IMR-90 (cell line): Measurements from ENCODE around the gene PRMT7. TPM values are rescaled to one million over a fixed set of nuclear protein-coding genes. Genes with fewer than 3 reads are reported as not detected.

Source experiments
- ATAC-seq: fragments of 200-7000 bp; cut with Tn5 transposase; 2 replicates; pipeline ENCODE4 v1.9.1; 2020; ENCODE audit warnings: low read depth, mild to moderate bottlenecking, moderate library complexity
- BruUV-seq: library from RNA; stranded (reverse); fragments of 400-500 nt; replicated peaks from 2 replicates; lab custom pipeline; 2021; lab: Mats Ljungman, UMichigan
- CTCF ChIA-PET: fragments of 300-600 bp; formaldehyde crosslinking; extraction: SDS; loops from one replicate; lab custom pipeline; 2021; ENCODE audit warnings: antibody characterized with exemption; lab: Yijun Ruan, JAX
- POLR2A ChIA-PET: fragments of 300-600 bp; sonication (Branson Sonifier 250); formaldehyde crosslinking; loops from one replicate; lab custom pipeline; 2022; ENCODE audit warnings: antibody characterized with exemption; ENCODE audit not compliant: unreplicated experiment; lab: Charles Lee
- DNase-seq: peaks from one replicate; pipeline ENCODE4 v3.0.0; 2013
- H2AFZ ChIP-seq: replicated peaks from 2 replicates; pipeline ENCODE3; 2013; ENCODE audit warnings: low read length, mild to moderate bottlenecking; ENCODE audit not compliant: poor library complexity
- H2AK5ac ChIP-seq: 2 replicates; pipeline ENCODE4 v1.6.1; 2013; ENCODE audit warnings: low read depth, low read length, inconsistent platforms
- H2AK9ac ChIP-seq: replicated peaks from 2 replicates; pipeline ENCODE3; 2013; ENCODE audit warnings: mild to moderate bottlenecking, low read depth, low read length, moderate library complexity; ENCODE audit not compliant: poor library complexity
- H2BK120ac ChIP-seq: 2 replicates; pipeline ENCODE4 v1.6.1; 2013; ENCODE audit warnings: low read depth, low read length, inconsistent platforms
- H2BK15ac ChIP-seq: 3 replicates; pipeline ENCODE4 v1.6.1; 2013; ENCODE audit warnings: low read depth, low read length, inconsistent platforms
- H2BK20ac ChIP-seq: 2 replicates; pipeline ENCODE4 v1.6.1; 2013; ENCODE audit warnings: low read depth, mild to moderate bottlenecking, inconsistent platforms, low read length, moderate library complexity
- H2BK5ac ChIP-seq: 2 replicates; pipeline ENCODE4 v1.6.1; 2013; ENCODE audit warnings: mild to moderate bottlenecking, low read depth, low read length, inconsistent platforms; ENCODE audit not compliant: poor library complexity, severe bottlenecking
- H3K14ac ChIP-seq: replicated peaks from 2 replicates; pipeline ENCODE4 v1.6.1; 2013; ENCODE audit warnings: low read depth, low read length, inconsistent platforms
- H3K18ac ChIP-seq: 2 replicates; pipeline ENCODE4 v1.6.1; 2013; ENCODE audit warnings: low read depth, low read length, control low read depth
- H3K23ac ChIP-seq: 2 replicates; pipeline ENCODE4 v1.6.1; 2013; ENCODE audit warnings: low read depth, low read length, inconsistent platforms
- H3K27ac ChIP-seq: 2 replicates; pipeline ENCODE4 v1.5.1; 2013; ENCODE audit warnings: mild to moderate bottlenecking, control low read depth, low read length; ENCODE audit not compliant: insufficient read depth
- H3K27me3 ChIP-seq: 2 replicates; pipeline ENCODE4 v1.6.1; 2013; ENCODE audit warnings: low read length; ENCODE audit not compliant: control insufficient read depth, insufficient read depth
- H3K36me3 ChIP-seq: 2 replicates; pipeline ENCODE4 v1.6.1; 2013; ENCODE audit warnings: low read length, mixed read lengths; ENCODE audit not compliant: control insufficient read depth, insufficient read depth
- H3K4ac ChIP-seq: 2 replicates; pipeline ENCODE4 v1.6.1; 2013; ENCODE audit warnings: low read depth, low read length, inconsistent platforms
- H3K4me1 ChIP-seq: 2 replicates; pipeline ENCODE4 v1.6.1; 2013; ENCODE audit warnings: low read length, mixed read lengths; ENCODE audit not compliant: control insufficient read depth, insufficient read depth
- H3K4me2 ChIP-seq: 2 replicates; pipeline ENCODE4 v1.6.1; 2013; ENCODE audit warnings: low read depth, mild to moderate bottlenecking, control low read depth, low read length, moderate library complexity
- H3K4me3 ChIP-seq: 2 replicates; pipeline ENCODE4 v1.5.1; 2013; ENCODE audit warnings: low read depth, mild to moderate bottlenecking, control low read depth, low read length, moderate library complexity; ENCODE audit not compliant: insufficient read depth
- H3K56ac ChIP-seq: 2 replicates; pipeline ENCODE4 v1.6.1; 2013; ENCODE audit warnings: low read length, inconsistent platforms; ENCODE audit not compliant: insufficient read depth; ENCODE audit errors: extremely low read depth
- H3K79me1 ChIP-seq, 2 experiments: 2 replicates each; pipeline ENCODE4 v1.6.1; 2013; ENCODE audit warnings: low read length in 2 of 2, inconsistent platforms in 1 of 2, low read depth in 1 of 2
- H3K9ac ChIP-seq: 2 replicates; pipeline ENCODE4 v1.6.1; 2013; ENCODE audit warnings: low read depth, low read length, control low read depth
- H3K9me1 ChIP-seq: 2 replicates; pipeline ENCODE4 v1.6.1; 2013; ENCODE audit warnings: low read length, inconsistent platforms; ENCODE audit not compliant: insufficient read depth
- H3K9me3 ChIP-seq: 2 replicates; pipeline ENCODE4 v1.6.1; 2013; ENCODE audit warnings: low read length; ENCODE audit not compliant: control insufficient read depth, insufficient read depth
- H4K20me1 ChIP-seq: 2 replicates; pipeline ENCODE4 v1.6.1; 2013; ENCODE audit warnings: low read length, inconsistent platforms; ENCODE audit not compliant: insufficient read depth
- H4K5ac ChIP-seq: 2 replicates; pipeline ENCODE4 v1.6.1; 2013; ENCODE audit warnings: mild to moderate bottlenecking, low read depth, low read length, control low read depth
- H4K8ac ChIP-seq, 2 experiments: 2 replicates each; pipeline ENCODE4 v1.6.1; 2013; ENCODE audit warnings: low read depth in 2 of 2, low read length in 2 of 2, control low read depth in 1 of 2, inconsistent platforms in 1 of 2
- H4K91ac ChIP-seq: 2 replicates; pipeline ENCODE4 v1.6.1; 2013; ENCODE audit warnings: low read depth, low read length, inconsistent platforms; ENCODE audit not compliant: insufficient read depth
- BHLHE40 ChIP-seq: fragments of 150-350 bp; IDR thresholded peaks from 2 replicates; pipeline ENCODE4 v1.6.1; 2016; ENCODE audit warnings: mild to moderate bottlenecking, low read depth, low read length
- CEBPB ChIP-seq: IDR thresholded peaks from 2 replicates; pipeline ENCODE4 v1.6.1; 2012; ENCODE audit warnings: low read depth, low read length, improper control_type of control experiment
- CHD1 ChIP-seq: IDR thresholded peaks from 2 replicates; pipeline ENCODE4 v1.6.1; 2012; ENCODE audit warnings: low read depth, low read length, improper control_type of control experiment
- CTCF ChIP-seq: conservative IDR thresholded peaks from 2 replicates; pipeline ENCODE4 v1.5.1; 2012; ENCODE audit warnings: mild to moderate bottlenecking, low read depth, low read length, improper control_type of control experiment
- ELK1 ChIP-seq: fragments of 150-350 bp; IDR thresholded peaks from 2 replicates; pipeline ENCODE4 v1.6.1; 2016; ENCODE audit warnings: low read depth, mild to moderate bottlenecking, low read length, moderate library complexity, borderline replicate concordance
- FOS ChIP-seq: fragments of 150-350 bp; IDR thresholded peaks from 2 replicates; pipeline ENCODE4 v1.6.1; 2016; ENCODE audit warnings: low read depth, low read length
- MAFK ChIP-seq: IDR thresholded peaks from 2 replicates; pipeline ENCODE4 v1.6.1; 2012; ENCODE audit warnings: low read depth, low read length, improper control_type of control experiment
- MAZ ChIP-seq: IDR thresholded peaks from 2 replicates; pipeline ENCODE4 v1.6.1; 2012; ENCODE audit warnings: low read depth, mild to moderate bottlenecking, low read length, improper control_type of control experiment, moderate library complexity, borderline replicate concordance
- MXI1 ChIP-seq: IDR thresholded peaks from 2 replicates; pipeline ENCODE4 v1.6.1; 2012; ENCODE audit warnings: low read depth, mild to moderate bottlenecking, low read length, moderate library complexity, borderline replicate concordance
- NFE2L2 ChIP-seq: fragments of 150-350 bp; IDR thresholded peaks from 2 replicates; pipeline ENCODE4 v1.6.1; 2016; ENCODE audit warnings: low read depth, mild to moderate bottlenecking, low read length
- POLR2A ChIP-seq: IDR thresholded peaks from 2 replicates; pipeline ENCODE4 v1.6.1; 2012; ENCODE audit warnings: mild to moderate bottlenecking, low read depth, low read length
- RAD21 ChIP-seq: IDR thresholded peaks from 2 replicates; pipeline ENCODE4 v1.6.1; 2012; ENCODE audit warnings: low read length, improper control_type of control experiment
- RCOR1 ChIP-seq: IDR thresholded peaks from 2 replicates; pipeline ENCODE4 v1.6.1; 2012; ENCODE audit warnings: mild to moderate bottlenecking, low read length, improper control_type of control experiment; ENCODE audit not compliant: insufficient replicate concordance
- RFX5 ChIP-seq: IDR thresholded peaks from 2 replicates; pipeline ENCODE4 v1.8.0; 2012; ENCODE audit warnings: low read depth, mild to moderate bottlenecking, low read length, moderate library complexity
- SMC3 ChIP-seq: fragments of 150-350 bp; IDR thresholded peaks from 2 replicates; pipeline ENCODE4 v1.6.1; 2016; ENCODE audit warnings: low read depth, mild to moderate bottlenecking, antibody characterized with exemption, low read length, moderate library complexity
- WGBS, 2 experiments: methylation state at CpG; one replicate each; pipeline versions ENCODE4 v1.1.5 to v1.1.7; 2013; ENCODE audit warnings: missing lambda C conversion rate in 2 of 2; ENCODE audit not compliant: insufficient read length in 1 of 2; ENCODE audit errors: extremely low coverage in 2 of 2; 5-methylcytosine and 5-hydroxymethylcytosine counted together
- dilution Hi-C: fragments of 300-500 bp; cut with HindIII; formaldehyde crosslinking; loops from one replicate; pipeline ENCODE4 v1.14.3; 2018; ENCODE audit warnings: low sequenced_read_pairs; ENCODE audit not compliant: unreplicated experiment
- in situ Hi-C: fragments of 300-500 bp; cut with MboI; formaldehyde crosslinking; loops from 3 replicates; pipeline ENCODE4 v1.14.3; 2019; ENCODE audit warnings: low sequenced_read_pairs, inconsistent platforms, mixed read lengths
- intact Hi-C: fragments of 100-400 bp; cut with micrococcal nuclease; formaldehyde crosslinking; loops from 2 replicates; pipeline ENCODE4 v1.10.0; 2022
- polyA plus RNA-seq, 3 experiments: library from polyadenylated mRNA; depleted of rRNA; stranded (reverse); fragments of >200 nt; gene quantifications; 2 replicates each; pipeline ENCODE4 v1.2.3, GENCODE V29; 2012; ENCODE audit warnings: low replicate concordance in 1 of 3
- total RNA-seq: library from RNA; depleted of rRNA; stranded (reverse); fragments of >200 nt; gene quantifications from 2 replicates; pipeline ENCODE4 v1.2.3, GENCODE V29; 2012
- TF ChIP-seq, protein P1 (sequence below): fragments of 150-350 bp; IDR thresholded peaks from 2 replicates; pipeline ENCODE4 v1.6.1; 2017; ENCODE audit warnings: mild to moderate bottlenecking, antibody characterized with exemption, low read length, low read depth

PRMT7 gene
- total and polyA plus RNA-seq, 2 of the 4 experiments (the other 2 are of a cell fraction) = 63.1 to 68.6 TPM

DNA sequence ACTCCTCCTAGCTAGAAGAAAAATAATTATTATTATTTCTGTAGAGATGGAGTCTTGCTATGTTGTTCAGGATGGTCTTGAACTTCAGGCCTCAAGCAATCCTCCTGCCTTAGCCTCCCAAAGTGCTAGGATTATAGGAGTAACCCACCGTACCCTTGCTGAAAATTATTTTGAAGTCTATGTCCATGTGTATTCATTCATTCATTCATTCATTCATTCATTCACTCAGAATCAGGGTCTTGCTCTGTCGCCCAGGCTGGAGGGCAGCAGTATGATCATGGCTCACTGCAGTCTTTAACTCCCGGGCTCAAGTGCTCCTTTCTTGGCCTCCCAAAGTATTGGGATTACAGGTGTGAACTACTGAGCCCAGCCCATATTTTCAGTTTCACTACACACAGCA is 4.2 kb upstream of the PRMT7 start:
- Histone ChIP-seq H3K27ac (no peak overlapping the region), H2AK5ac (no peak overlapping the region), H2AFZ (no peak overlapping the region), H3K9ac (no peak overlapping the region), H2BK5ac (no peak overlapping the region), H4K8ac (no peak overlapping the region), H3K18ac (no peak overlapping the region), H3K9me3 (no peaks in the 10 kb centered on the region), H2BK20ac (no peak overlapping the region), H3K9me1 (no peaks in the 10 kb centered on the region), H3K4me2 (no peak overlapping the region), H3K23ac (no peak overlapping the region), H3K14ac (no peak overlapping the region), H2BK15ac (no peak overlapping the region), H2BK120ac (no peak overlapping the region), H3K36me3 (peaks cover 28% of the 10 kb centered on the region), H2AK9ac (no peak overlapping the region), H3K4me1 (peaks cover 6% of the 10 kb centered on the region), H4K20me1 (peaks cover 14% of the 10 kb centered on the region; the same call in 1 of the 2 replicates), H3K27me3 (no peaks in the 10 kb centered on the region), H3K56ac (no peak overlapping the region), H4K91ac (no peak overlapping the region), H3K4me3 (no peak overlapping the region), H4K5ac (no peak overlapping the region), H3K79me1 (peaks cover 12 to 60% of the 10 kb centered on the region in 2 experiments), H3K4ac (no peak overlapping the region)
- ChIA-PET POLR2A (no interaction called here), CTCF (no interaction called here)
- in situ Hi-C loops (no loop called here), dilution Hi-C loops (no loop called here), intact Hi-C loops (no loop called here)
- ATAC-seq (no peak), DNase-seq (no peak)
- TF ChIP-seq FOS = no peak
- TF ChIP-seq CHD1 = no peak
- no peak for TF ChIP-seq RFX5
- TF ChIP-seq CTCF = no peak
- TF ChIP-seq CEBPB = no peak
- TF ChIP-seq ELK1 = no peak
- TF ChIP-seq RAD21 = no peak
- no peak for TF ChIP-seq MXI1
- no peak for TF ChIP-seq MAZ
- TF ChIP-seq MAFK = no peak
- no peak for TF ChIP-seq NFE2L2
- no peak for TF ChIP-seq POLR2A
- TF ChIP-seq, protein P1, sequence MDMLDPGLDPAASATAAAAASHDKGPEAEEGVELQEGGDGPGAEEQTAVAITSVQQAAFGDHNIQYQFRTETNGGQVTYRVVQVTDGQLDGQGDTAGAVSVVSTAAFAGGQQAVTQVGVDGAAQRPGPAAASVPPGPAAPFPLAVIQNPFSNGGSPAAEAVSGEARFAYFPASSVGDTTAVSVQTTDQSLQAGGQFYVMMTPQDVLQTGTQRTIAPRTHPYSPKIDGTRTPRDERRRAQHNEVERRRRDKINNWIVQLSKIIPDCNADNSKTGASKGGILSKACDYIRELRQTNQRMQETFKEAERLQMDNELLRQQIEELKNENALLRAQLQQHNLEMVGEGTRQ = no peak
- no peak for TF ChIP-seq RCOR1
- no peak for TF ChIP-seq SMC3
- TF ChIP-seq BHLHE40 = no peak
- no CpG with 5 or more reads among the region's 3 CpGs for WGBS, 2 experiments
- BruUV-seq = no TSS peak
